Uterus (tissue), 2 donors: ENCODE results near the gene ZYG11B.

Experiments used
- CTCF ChIP-seq, 4 experiments: fragments of 200-600 bp in 2 of 4; fragments of 450-650 bp in 2 of 4; sonication (generic) in 2 of 4; IDR thresholded peaks; one replicate each; pipeline ENCODE4 v1.5.1; 2016 to 2019; ENCODE audit warnings: antibody characterized with exemption in 4 of 4, mild to moderate bottlenecking in 2 of 4, moderate library complexity in 1 of 4
- POLR2A ChIP-seq, 2 donors: fragments of 450-650 bp; IDR thresholded peaks; one replicate each; pipeline ENCODE4 v1.6.1; 2016; ENCODE audit warnings: antibody characterized with exemption in 2 of 2, mild to moderate bottlenecking in 1 of 2, moderate library complexity in 1 of 2

- TF ChIP-seq POLR2A (IDR thresholded peaks at IDR 0.05) (no peak), CTCF (IDR thresholded peaks at IDR 0.05) (no peak)
Observed at GRCh38 chr1:52741259-52741658, 15.0 kb downstream of the ZYG11B start.
